GM18498 (cell line): ENCODE measurements around the gene TVP23B.
"Not testable (repeated sequence)": the region's sequence is repeated elsewhere in the genome, so short reads cannot be mapped to it uniquely, and the experiment has no call there.

Experiments
- ATAC-seq: cut with Tn5 transposase; IDR thresholded peaks from one replicate; pipeline ENCODE4 v1.9.1; 2021; ENCODE audit warnings: mild to moderate bottlenecking, moderate library complexity; ENCODE audit not compliant: unreplicated experiment

Gene TVP23B

DNA sequence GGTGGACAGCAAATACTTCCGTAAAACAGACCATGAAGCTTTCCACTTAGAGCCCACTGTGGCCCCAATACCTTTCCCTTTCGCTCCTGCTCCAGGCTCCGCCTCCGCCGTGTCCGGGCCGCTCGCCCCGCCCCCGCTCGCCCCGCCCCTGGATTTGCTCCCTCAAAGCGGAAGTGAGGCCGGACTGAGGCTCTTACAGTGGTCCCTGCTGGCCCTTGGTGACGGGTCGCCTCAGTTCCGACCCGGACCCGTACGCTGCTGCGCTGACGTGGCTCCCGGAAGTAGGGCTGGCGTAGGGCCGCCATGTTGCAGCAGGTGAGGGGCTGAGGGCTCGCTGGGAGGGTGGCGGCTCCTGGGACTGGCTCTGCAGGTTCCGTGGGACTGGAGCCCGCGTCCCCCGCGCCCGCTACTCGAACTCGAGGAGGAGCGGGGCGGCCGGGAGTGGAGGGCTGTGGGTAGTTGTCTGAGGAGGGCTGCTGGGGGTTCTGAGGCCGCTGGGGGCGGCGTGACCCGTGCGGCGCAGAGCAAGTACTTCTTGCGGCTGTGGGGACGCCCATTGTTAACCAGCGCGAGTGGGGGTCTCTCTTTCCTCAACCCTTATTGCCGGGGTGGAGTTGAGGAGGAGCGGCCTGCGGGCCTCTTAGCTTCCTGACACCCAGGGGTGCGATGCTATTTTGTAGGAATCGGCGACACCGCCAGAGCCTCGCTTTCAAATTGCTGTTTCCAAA is at the start of gene TVP23B:
TSS of gene TVP23B (plus strand) at position 193 of the 728 bp plus-strand sequence. CDS start at position 304, 111 bp downstream.
- peak; percentile 97 for ATAC-seq

DNA sequence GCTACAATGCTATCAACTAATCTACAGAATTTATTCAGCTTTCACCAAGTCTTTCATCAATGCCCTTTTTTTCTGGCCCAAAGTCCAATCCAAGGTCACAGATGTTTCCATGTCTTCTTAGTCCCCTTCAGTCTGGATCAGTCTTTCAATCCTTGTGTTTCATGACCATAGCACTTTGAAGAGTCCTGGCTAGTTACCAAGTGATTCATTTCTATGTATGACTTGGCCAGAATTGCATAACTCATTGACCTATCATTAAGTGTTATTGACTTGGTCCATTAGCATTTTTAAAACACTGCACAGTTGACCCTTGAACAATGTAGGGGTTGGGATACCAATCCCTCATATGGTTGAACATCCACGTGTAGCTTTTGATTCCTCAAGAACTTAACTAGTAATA is 48.5 kb upstream of the TVP23B start:
- not testable (repeated sequence) for ATAC-seq

- ATAC-seq, result not testable (repeated sequence)
Measured at GRCh38 chr17:18733350-18733749, 47.6 kb upstream of the TVP23B start.

DNA sequence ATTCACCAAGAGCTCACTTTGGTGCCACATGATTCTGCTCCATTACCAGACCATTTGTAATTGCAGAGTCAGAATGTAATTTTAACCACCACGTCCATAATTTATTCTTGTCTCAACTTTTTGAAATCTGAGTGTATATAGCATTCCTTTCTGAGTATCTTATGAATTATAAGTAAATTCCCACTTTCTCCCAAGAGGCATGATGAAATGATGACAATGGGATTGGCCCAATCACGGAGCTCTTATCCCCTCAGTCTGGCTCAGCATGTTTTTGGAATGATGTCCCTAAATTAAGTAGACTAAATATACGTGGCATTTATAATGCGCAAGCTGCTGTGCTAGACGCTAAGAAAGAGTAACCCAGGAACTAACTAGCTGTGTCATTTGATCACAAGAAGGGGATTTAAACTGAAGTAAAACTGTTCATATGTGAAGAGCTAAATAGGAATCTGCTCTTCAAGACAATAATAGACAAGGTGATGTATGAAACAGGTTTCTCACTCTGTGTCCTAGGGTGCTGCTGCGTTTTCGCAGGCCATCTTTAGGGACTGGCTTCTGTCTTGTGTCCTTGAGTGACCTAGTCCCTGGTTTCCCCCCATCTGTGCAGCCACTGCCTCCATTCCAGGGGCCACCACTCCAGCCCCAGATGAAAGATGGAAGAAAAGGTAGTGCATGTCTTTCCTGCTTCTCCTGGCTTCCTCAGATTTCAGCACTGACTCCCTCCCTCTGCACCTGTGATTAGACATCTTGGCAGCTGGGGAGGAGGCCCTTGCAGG is 41.2 kb upstream of the TVP23B start:
- not testable (repeated sequence) for ATAC-seq

- not testable (repeated sequence) for ATAC-seq
Measured at GRCh38 chr17:18741228-18741627, 39.8 kb upstream of the TVP23B start.

- ATAC-seq, result not testable (repeated sequence)
Measured at GRCh38 chr17:18743699-18744421, 37.1 kb upstream of the TVP23B start, which contains the start of gene FBXW10. FBXW10 (plus strand) TSS chr17:18744054; CDS start chr17:18744245, 191 bp downstream.

- ATAC-seq, result not testable (repeated sequence)
Measured at GRCh38 chr17:18744726-18745125, 36.3 kb upstream of the TVP23B start.

- not testable (repeated sequence) for ATAC-seq
Measured at GRCh38 chr17:18746551-18746950, 34.4 kb upstream of the TVP23B start.

GRCh38 chr17:18747501-18747900 is 33.5 kb upstream of the TVP23B start:
- not testable (repeated sequence) for ATAC-seq

GRCh38 chr17:18750242-18750641 is 30.7 kb upstream of the TVP23B start:
- not testable (repeated sequence) for ATAC-seq

- ATAC-seq, result not testable (repeated sequence)
Measured at GRCh38 chr17:18753829-18754409, 27.1 kb upstream of the TVP23B start.

- ATAC-seq, result not testable (repeated sequence)
Measured at GRCh38 chr17:18755969-18756368, 25.0 kb upstream of the TVP23B start.

GRCh38 chr17:18757368-18758044 is 23.5 kb upstream of the TVP23B start:
- not testable (repeated sequence) for ATAC-seq

DNA sequence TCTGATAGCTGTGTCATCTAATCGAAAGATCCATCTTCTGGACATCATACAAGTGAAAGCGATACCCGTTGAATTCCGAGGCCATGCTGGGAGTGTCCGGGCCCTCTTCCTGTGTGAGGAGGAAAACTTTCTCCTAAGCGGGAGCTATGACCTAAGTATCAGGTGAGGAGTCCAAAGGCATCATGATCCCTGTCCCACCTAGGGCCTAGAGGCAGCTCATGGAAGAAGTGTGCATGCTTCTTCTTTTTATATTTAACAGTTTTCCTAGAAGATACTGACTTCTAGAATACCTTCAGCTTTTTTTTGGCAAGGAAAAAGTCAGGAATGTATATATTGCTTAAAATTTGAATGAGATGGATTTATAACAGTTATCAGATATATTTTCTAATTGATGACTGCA is 22.6 kb upstream of the TVP23B start:
- ATAC-seq, result not testable (repeated sequence)

DNA sequence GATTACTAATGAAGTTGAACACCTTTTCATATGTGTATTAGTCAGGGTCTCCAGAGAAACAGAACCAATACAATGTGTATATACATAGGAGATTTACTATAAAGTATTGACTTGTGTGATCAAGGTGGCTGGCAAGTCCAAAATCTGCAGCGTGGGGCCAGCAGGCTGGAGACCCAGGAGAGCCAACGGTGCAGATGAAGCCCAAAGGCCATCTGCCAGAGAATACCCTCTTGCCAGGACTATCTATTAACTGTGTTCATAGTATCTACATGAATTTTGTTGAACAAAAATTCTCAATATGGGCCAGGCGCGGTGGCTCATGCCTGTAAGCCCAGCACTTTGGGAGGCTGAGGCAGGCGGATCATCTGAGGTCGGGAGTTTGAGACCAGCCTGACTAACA is 20.8 kb upstream of the TVP23B start:
- not testable (repeated sequence) for ATAC-seq

GRCh38 chr17:18770572-18770971 is 10.4 kb upstream of the TVP23B start:
- not testable (repeated sequence) for ATAC-seq

DNA sequence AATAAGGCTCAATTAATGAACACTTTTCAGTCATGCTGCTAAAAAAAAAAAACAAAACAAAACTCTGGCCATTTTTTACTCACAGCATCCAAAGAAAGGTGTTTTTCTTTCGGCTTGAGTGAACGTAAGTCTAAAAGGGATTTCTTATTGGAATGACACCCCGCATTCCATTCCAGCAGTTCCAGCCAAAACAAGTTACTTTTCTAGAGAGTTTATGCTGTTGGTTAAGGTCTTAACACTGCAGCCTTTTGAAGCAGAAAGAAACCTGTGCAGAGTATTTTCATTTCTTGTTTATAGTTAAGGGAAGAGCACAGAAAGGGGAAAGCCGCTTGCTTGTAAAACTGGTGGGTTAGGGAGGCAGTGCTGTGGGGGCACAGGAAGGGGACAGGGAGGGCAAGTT is 9.9 kb upstream of the TVP23B start:
- not testable (repeated sequence) for ATAC-seq

DNA sequence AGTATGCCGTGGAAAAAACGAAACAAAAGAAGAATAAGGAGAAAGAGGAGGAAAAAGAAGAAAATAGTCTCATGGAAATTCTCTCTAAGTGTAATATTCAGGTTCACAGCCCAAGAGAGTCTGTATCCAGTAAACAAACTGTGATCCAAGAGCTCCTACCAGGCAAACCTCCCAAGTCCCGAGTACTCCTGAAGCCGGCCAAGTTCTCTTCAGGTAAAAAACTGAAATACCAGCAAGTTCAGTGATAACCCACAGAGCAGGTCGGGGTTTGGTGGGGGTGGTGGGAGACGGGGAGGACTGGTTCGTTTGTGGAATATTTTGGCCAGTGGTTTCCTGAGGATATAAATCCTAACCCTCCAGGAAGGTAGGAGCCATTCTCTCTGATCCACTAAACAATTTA is 8.5 kb upstream of the TVP23B start:
- ATAC-seq, result no peak

GRCh38 chr17:18781805-18782204 is 822 bp downstream of the TVP23B start:
- not testable (repeated sequence) for ATAC-seq

GRCh38 chr17:18785933-18786332 is 5.0 kb downstream of the TVP23B start:
- ATAC-seq, result not testable (repeated sequence)
